ENCODE measurements around the gene UTS2B.

- TF ChIP-seq NFIC (IDR thresholded peaks at IDR 0.05; ENCODE audit: borderline replicate concordance), result no peak
- TF ChIP-seq CTCF (IDR thresholded peaks at IDR 0.05), result no peak
- no peak for TF ChIP-seq YY1 (IDR thresholded peaks at IDR 0.05; ENCODE audit: low read depth)
- no peak for TF ChIP-seq EP300 (IDR thresholded peaks at IDR 0.05; ENCODE audit: borderline replicate concordance in 1 of 2, low read depth in 1 of 2, low read length in 1 of 2)
- TF ChIP-seq POLR2AphosphoS5 (IDR thresholded peaks at IDR 0.05; ENCODE audit: low read depth, low read length), result no peak
- TF ChIP-seq TEAD4 (IDR thresholded peaks at IDR 0.05; ENCODE audit: borderline replicate concordance, insufficient read depth), result no peak
Observed at GRCh38 chr3:191342006-191342405, 11.7 kb upstream of the UTS2B start.
